ENCODE measurements around the gene PHLDA1. TPM values are rescaled to one million over a fixed set of nuclear protein-coding genes. Genes with fewer than 3 reads are reported as not detected.
A peak's percentile ranks its signal among the peaks of the same experiment; 100 is the strongest.

Gene PHLDA1
- total and polyA plus RNA-seq, 2 of the 13 experiments (the other 11 are each of a cell fraction or from before 2014, with no cell fraction given): 33.8 to 41.0 TPM

DNA sequence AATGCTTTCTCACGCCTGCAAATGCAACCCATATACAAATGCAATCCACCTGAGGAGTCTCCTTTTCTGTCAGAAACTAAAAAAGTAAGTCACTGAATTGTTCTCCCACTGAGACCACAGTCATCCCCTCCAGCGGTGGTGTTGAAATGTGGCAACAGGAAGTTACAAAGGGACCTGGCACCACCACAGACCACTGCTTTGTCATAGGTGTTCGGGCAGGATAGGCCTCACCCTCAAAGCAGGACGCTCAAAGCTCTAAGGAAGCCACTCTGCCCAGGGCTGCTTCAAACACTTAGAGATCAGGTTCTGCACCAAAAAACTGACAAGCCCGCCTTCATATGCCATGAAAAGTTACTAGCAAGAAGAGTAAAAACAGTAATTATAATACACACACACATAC is 11.3 kb downstream of the PHLDA1 start:
- no TSS peak for BruUV-seq (replicated peaks)
- POLR2A ChIA-PET: interaction anchor here (1.5 to 2.9 kb wide), 3 partner anchors 11 to 397 kb away, joined by 3 to 26 read pairs (median 6); partner anchors contain the start of gene PHLDA1
- H3K27ac ChIP-seq (ENCODE audit: extremely low read length, insufficient read depth, low read length): peak overlapping the region; percentile 3
- H3K79me2 ChIP-seq (ENCODE audit: insufficient read depth, low read length): no peaks in the 10 kb centered on the region
- no peaks in the 10 kb centered on the region for H3K9me3 ChIP-seq (ENCODE audit: low read length)
- no peaks in the 10 kb centered on the region for H3K36me3 ChIP-seq (replicated peaks in 1 of 2; ENCODE audit: control insufficient read depth in 1 of 2, insufficient read depth in 2 of 2, low read length in 2 of 2)
- peak; percentile 49; the same call in 1 of the 2 replicates for TF ChIP-seq RFX5 (IDR thresholded peaks at IDR 0.05; ENCODE audit: low read depth, low read length)
- TF ChIP-seq ZNF570 (CRISPR knock-in tag; IDR thresholded peaks at IDR 0.05; ENCODE audit: borderline replicate concordance): no peak
- no peaks in the 10 kb centered on the region for H3K27me3 ChIP-seq (ENCODE audit: control insufficient read depth in 1 of 2, insufficient read depth in 2 of 2, low read length in 2 of 2)
- CTCF ChIA-PET (ENCODE audit: low intra/inter-chr PET ratio, low total read pairs): no interaction called here
- in situ Hi-C loops (cut with HindIII; ENCODE audit: extremely low pct_ligation_motif_present, low pct_unique_long_range_greater_than_20kb): no loop called here
- H3K4me1 ChIP-seq (ENCODE audit: insufficient read depth, low read length): peaks cover 41% of the 10 kb centered on the region
- intact Hi-C loops (cut with micrococcal nuclease; ENCODE audit: unreplicated experiment): no loop called here
- WGBS (ENCODE audit: low lambda C conversion rate): 72% methylated on average over 5 of the region's 5 CpGs
- FAIRE-seq (no peak), DNase-seq (ENCODE audit: low spot score) (no peak), ATAC-seq (peak; percentile 16; the same call in 1 of the 3 replicates)
- no peak overlapping the region for H3K4me2 ChIP-seq (ENCODE audit: low read depth, low read length)
- no peak overlapping the region for H3K4me3 ChIP-seq (replicated peaks in 1 of 3; ENCODE audit: insufficient read depth in 1 of 3, low read depth in 2 of 3, low read length in 3 of 3)
- H4K20me1 ChIP-seq (ENCODE audit: insufficient read depth, low read length): no peaks in the 10 kb centered on the region
- H2AFZ ChIP-seq (ENCODE audit: low read length): peak overlapping the region; percentile 64
- no peak overlapping the region for H3K9ac ChIP-seq (ENCODE audit: insufficient read depth, low read depth, low read length)

DNA sequence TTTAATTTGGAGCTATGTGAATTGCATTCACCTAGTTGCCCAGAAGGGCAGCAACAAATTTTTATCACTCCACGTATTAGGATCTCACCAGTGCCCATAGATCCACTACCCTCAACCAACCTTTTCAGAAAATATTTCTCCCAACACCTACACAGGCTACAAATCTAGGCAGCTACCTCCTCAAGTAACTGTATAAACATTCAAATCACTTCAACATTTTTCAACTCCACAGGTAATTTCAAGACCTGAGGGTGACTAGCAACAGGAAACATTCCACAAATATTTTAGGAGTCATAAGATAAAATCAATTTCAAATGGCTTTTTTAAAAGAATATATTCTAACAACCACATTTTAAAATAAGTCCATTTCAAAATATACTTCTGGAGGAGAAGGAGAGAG is 12.9 kb downstream of the PHLDA1 start:
- Histone ChIP-seq H3K27ac (ENCODE audit: extremely low read length, insufficient read depth, low read length) (no peak overlapping the region), H3K4me2 (ENCODE audit: low read depth, low read length) (no peak overlapping the region), H3K4me1 (ENCODE audit: insufficient read depth, low read length) (peaks cover 36% of the 10 kb centered on the region), H3K9ac (ENCODE audit: insufficient read depth, low read depth, low read length) (no peak overlapping the region), H3K79me2 (ENCODE audit: insufficient read depth, low read length) (no peaks in the 10 kb centered on the region), H3K9me3 (ENCODE audit: low read length) (no peaks in the 10 kb centered on the region), H3K4me3 (replicated peaks in 1 of 3; ENCODE audit: insufficient read depth in 1 of 3, low read depth in 2 of 3, low read length in 3 of 3) (no peak overlapping the region), H3K36me3 (replicated peaks in 1 of 2; ENCODE audit: control insufficient read depth in 1 of 2, insufficient read depth in 2 of 2, low read length in 2 of 2) (no peaks in the 10 kb centered on the region), H4K20me1 (ENCODE audit: insufficient read depth, low read length) (no peaks in the 10 kb centered on the region), H2AFZ (ENCODE audit: low read length) (no peak overlapping the region), H3K27me3 (ENCODE audit: control insufficient read depth in 1 of 2, insufficient read depth in 2 of 2, low read length in 2 of 2) (no peaks in the 10 kb centered on the region)
- DNase-seq (ENCODE audit: low spot score): no peak
- intact Hi-C loops (cut with micrococcal nuclease; ENCODE audit: unreplicated experiment) (no loop called here), in situ Hi-C loops (cut with HindIII; ENCODE audit: extremely low pct_ligation_motif_present, low pct_unique_long_range_greater_than_20kb) (no loop called here)
- ATAC-seq: no peak
- no peak for FAIRE-seq
- POLR2A ChIA-PET: no interaction called here
- 92% methylated on average over 1 of the region's 1 CpG for WGBS (ENCODE audit: low lambda C conversion rate)
- no TSS peak for BruUV-seq (replicated peaks)
- CTCF ChIA-PET (ENCODE audit: low intra/inter-chr PET ratio, low total read pairs): no interaction called here
- TF ChIP-seq, protein P1, sequence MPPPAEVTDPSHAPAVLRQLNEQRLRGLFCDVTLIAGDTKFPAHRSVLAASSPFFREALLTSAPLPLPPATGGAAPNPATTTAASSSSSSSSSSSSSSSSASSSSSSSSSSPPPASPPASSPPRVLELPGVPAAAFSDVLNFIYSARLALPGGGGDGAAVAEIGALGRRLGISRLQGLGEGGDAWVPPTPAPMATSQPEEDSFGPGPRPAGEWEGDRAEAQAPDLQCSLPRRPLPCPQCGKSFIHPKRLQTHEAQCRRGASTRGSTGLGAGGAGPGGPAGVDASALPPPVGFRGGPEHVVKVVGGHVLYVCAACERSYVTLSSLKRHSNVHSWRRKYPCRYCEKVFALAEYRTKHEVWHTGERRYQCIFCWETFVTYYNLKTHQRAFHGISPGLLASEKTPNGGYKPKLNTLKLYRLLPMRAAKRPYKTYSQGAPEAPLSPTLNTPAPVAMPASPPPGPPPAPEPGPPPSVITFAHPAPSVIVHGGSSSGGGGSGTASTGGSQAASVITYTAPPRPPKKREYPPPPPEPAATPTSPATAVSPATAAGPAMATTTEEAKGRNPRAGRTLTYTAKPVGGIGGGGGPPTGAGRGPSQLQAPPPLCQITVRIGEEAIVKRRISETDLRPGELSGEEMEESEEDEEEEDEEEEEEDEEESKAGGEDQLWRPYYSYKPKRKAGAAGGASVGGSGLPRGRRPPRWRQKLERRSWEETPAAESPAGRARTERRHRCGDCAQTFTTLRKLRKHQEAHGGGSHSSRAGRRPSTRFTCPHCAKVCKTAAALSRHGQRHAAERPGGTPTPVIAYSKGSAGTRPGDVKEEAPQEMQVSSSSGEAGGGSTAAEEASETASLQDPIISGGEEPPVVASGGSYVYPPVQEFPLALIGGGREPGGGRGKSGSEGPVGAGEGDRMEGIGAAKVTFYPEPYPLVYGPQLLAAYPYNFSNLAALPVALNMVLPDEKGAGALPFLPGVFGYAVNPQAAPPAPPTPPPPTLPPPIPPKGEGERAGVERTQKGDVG (CRISPR knock-in tag; IDR thresholded peaks at IDR 0.05; ENCODE audit: borderline replicate concordance): no peak
- TF ChIP-seq MXD4 (CRISPR knock-in tag; IDR thresholded peaks at IDR 0.05) (no peak), ZNF501 (CRISPR knock-in tag; IDR thresholded peaks at IDR 0.05) (no peak), KMT2B (CRISPR knock-in tag; IDR thresholded peaks at IDR 0.05) (no peak), ELF1 (CRISPR knock-in tag; IDR thresholded peaks at IDR 0.05) (no peak), ATF7 (IDR thresholded peaks at IDR 0.05) (no peak), ATF7 (CRISPR knock-in tag; IDR thresholded peaks at IDR 0.05) (no peak), ZNF720 (CRISPR knock-in tag; IDR thresholded peaks at IDR 0.05) (no peak), CREM (IDR thresholded peaks at IDR 0.05) (no peak), CREM (CRISPR knock-in tag; IDR thresholded peaks at IDR 0.05) (no peak), ZNF616 (CRISPR knock-in tag; IDR thresholded peaks at IDR 0.05; ENCODE audit: low read depth) (no peak), ZNF614 (CRISPR knock-in tag; IDR thresholded peaks at IDR 0.05; ENCODE audit: borderline replicate concordance) (no peak), SMC3 (IDR thresholded peaks at IDR 0.05; ENCODE audit: low read length) (no peak), ZNF781 (CRISPR knock-in tag; IDR thresholded peaks at IDR 0.05; ENCODE audit: borderline replicate concordance, not compliant biosample characterization) (no peak), HDAC6 (IDR thresholded peaks at IDR 0.05; ENCODE audit: low read depth, low read length) (no peak), SP5 (CRISPR knock-in tag; IDR thresholded peaks at IDR 0.05; ENCODE audit: borderline replicate concordance, low read depth) (no peak), IRX3 (CRISPR knock-in tag; IDR thresholded peaks at IDR 0.05; ENCODE audit: borderline replicate concordance, low read depth) (no peak)
